Measurements from ENCODE around the gene LYZL2. TPM values are rescaled to one million over a fixed set of nuclear protein-coding genes. Genes with fewer than 3 reads are reported as not detected.
"Not testable (repeated sequence)": the region's sequence is repeated elsewhere in the genome, so short reads cannot be mapped to it uniquely, and the experiment has no call there.

The LYZL2 gene
- total RNA-seq (not detected), polyA plus RNA-seq (not detected), total RNA-seq (0 reads per million in 6 experiments)

GRCh38 chr10:30629653-30630052 is at the start of gene LYZL2:
LYZL2 (minus strand) TSS chr10:30629753; CDS start chr10:30626915, 2,838 bp downstream.
- ATAC-seq, result no peak
- H3K4me1 Mint-ChIP-seq, result no peaks in the 10 kb centered on the region
- POLR2A ChIA-PET, result no interaction called here

GRCh38 chr10:30677616-30678015 is 48.1 kb upstream of the LYZL2 start:
- H3K27ac Mint-ChIP-seq, ATAC-seq: not testable (repeated sequence)

More at GRCh38 chr10:30629653-30630052, at the start of gene LYZL2:
- Mint-ChIP-seq H3K27me3 (peaks cover 8 to 21% (median 11%) of the 10 kb centered on the region in 5 donors), H3K36me3 (no peaks in the 10 kb centered on the region), H3K4me3 (no peak within 1 kb of the TSS), H3K27ac (no peak within 1 kb of the TSS), H3K9me3 (no peaks in the 10 kb centered on the region)
- DNase-seq, result no peak

GRCh38 chr10:30677146-30677545 is 47.6 kb upstream of the LYZL2 start:
- H3K4me1 Mint-ChIP-seq, H3K36me3 Mint-ChIP-seq, H3K4me3 Mint-ChIP-seq, POLR2A ChIA-PET, DNase-seq, ATAC-seq, H3K27ac Mint-ChIP-seq: not testable (repeated sequence)
- Mint-ChIP-seq H3K27me3 (peaks cover 0 to 19% (median 6%) of the 10 kb centered on the region in 5 donors), H3K9me3 (peaks cover 0 to 20% (median 6%) of the 10 kb centered on the region in 9 donors)

More at GRCh38 chr10:30677616-30678015, 48.1 kb upstream of the LYZL2 start:
- POLR2A ChIA-PET, H3K4me3 Mint-ChIP-seq, DNase-seq, H3K4me1 Mint-ChIP-seq, H3K36me3 Mint-ChIP-seq: not testable (repeated sequence)
- H3K9me3 Mint-ChIP-seq, result peaks cover 0 to 20% (median 6%) of the 10 kb centered on the region in 9 donors
- peaks cover 1 to 19% (median 6%) of the 10 kb centered on the region in 5 donors for H3K27me3 Mint-ChIP-seq

GRCh38 chr10:30675791-30676718 is 46.5 kb upstream of the LYZL2 start:
- DNase-seq (no peak), ATAC-seq (no peak)
- H3K27ac Mint-ChIP-seq, result no peak overlapping the region
- peaks cover 0 to 1% (median 0%) of the 10 kb centered on the region in 4 donors for H3K4me1 Mint-ChIP-seq
- peaks cover 0 to 10% (median 1%) of the 10 kb centered on the region in 5 donors for H3K27me3 Mint-ChIP-seq
- H3K4me3 Mint-ChIP-seq, result no peak overlapping the region
- H3K36me3 Mint-ChIP-seq, result peaks cover 0 to 5% (median 0%) of the 10 kb centered on the region in 3 donors
- POLR2A ChIA-PET, result no interaction called here
- H3K9me3 Mint-ChIP-seq, result peaks cover 0 to 20% (median 6%) of the 10 kb centered on the region in 9 donors

- H3K4me3 Mint-ChIP-seq, result no peak overlapping the region
- H3K27ac Mint-ChIP-seq, result no peak overlapping the region
- no peak for DNase-seq
- ATAC-seq, result no peak
- POLR2A ChIA-PET, result no interaction called here
- H3K27me3 Mint-ChIP-seq, result peaks cover 0 to 11% (median 7%) of the 10 kb centered on the region in 5 donors
- H3K4me1 Mint-ChIP-seq, result peaks cover 0 to 8% (median 1%) of the 10 kb centered on the region in 4 donors
- peaks cover 0 to 5% (median 0%) of the 10 kb centered on the region in 3 donors for H3K36me3 Mint-ChIP-seq
- H3K9me3 Mint-ChIP-seq, result peaks cover 0 to 12% (median under 1%) of the 10 kb centered on the region in 9 donors
These were observed 45.2 kb upstream of the LYZL2 start for GRCh38 chr10:30674796-30675195.

GRCh38 chr10:30673262-30673661 is 43.7 kb upstream of the LYZL2 start:
- H3K36me3 Mint-ChIP-seq, ATAC-seq, H3K4me3 Mint-ChIP-seq, DNase-seq, H3K4me1 Mint-ChIP-seq, H3K27ac Mint-ChIP-seq, H3K9me3 Mint-ChIP-seq, POLR2A ChIA-PET: not testable (repeated sequence)
- peaks cover 0 to 13% (median 7%) of the 10 kb centered on the region in 5 donors for H3K27me3 Mint-ChIP-seq

- ATAC-seq, H3K27ac Mint-ChIP-seq, H3K4me1 Mint-ChIP-seq, DNase-seq, H3K4me3 Mint-ChIP-seq, H3K9me3 Mint-ChIP-seq, POLR2A ChIA-PET, H3K36me3 Mint-ChIP-seq: not testable (repeated sequence)
- H3K27me3 Mint-ChIP-seq, result peaks cover 0 to 15% (median 7%) of the 10 kb centered on the region in 5 donors
These were observed 42.8 kb upstream of the LYZL2 start for GRCh38 chr10:30672338-30672737.

GRCh38 chr10:30671026-30671616 is 41.6 kb upstream of the LYZL2 start:
- Mint-ChIP-seq H3K27me3 (peaks cover 0 to 16% (median 7%) of the 10 kb centered on the region in 5 donors), H3K27ac (peak overlapping the region in 2 of 10 donors; percentile 11 to 41), H3K4me3 (peak overlapping the region; percentile 39 to 75 (median 60)), H3K36me3 (no peaks in the 10 kb centered on the region), H3K9me3 (no peaks in the 10 kb centered on the region), H3K4me1 (peaks cover 0 to 8% (median 1%) of the 10 kb centered on the region in 4 donors)
- POLR2A ChIA-PET, result no interaction called here
- peak in 7 of 10 donors; percentile 20 to 56 (median 29) for DNase-seq
- ATAC-seq, result peak; percentile 56 to 67

GRCh38 chr10:30667982-30668381 is 38.4 kb upstream of the LYZL2 start:
- H3K4me3 Mint-ChIP-seq, DNase-seq, POLR2A ChIA-PET, H3K36me3 Mint-ChIP-seq, H3K27ac Mint-ChIP-seq, H3K9me3 Mint-ChIP-seq, ATAC-seq: not testable (repeated sequence)
- peaks cover 3 to 22% (median 11%) of the 10 kb centered on the region in 5 donors for H3K27me3 Mint-ChIP-seq
- H3K4me1 Mint-ChIP-seq, result peaks cover 0 to 12% (median 3%) of the 10 kb centered on the region in 4 donors

GRCh38 chr10:30663403-30663802 is 33.9 kb upstream of the LYZL2 start:
- H3K27ac Mint-ChIP-seq, ATAC-seq, POLR2A ChIA-PET, H3K9me3 Mint-ChIP-seq, DNase-seq, H3K4me3 Mint-ChIP-seq, H3K36me3 Mint-ChIP-seq: not testable (repeated sequence)
- Mint-ChIP-seq H3K27me3 (peaks cover 11 to 26% (median 14%) of the 10 kb centered on the region in 5 donors), H3K4me1 (peaks cover 0 to 13% (median 2%) of the 10 kb centered on the region in 4 donors)

GRCh38 chr10:30662814-30663213 is 33.3 kb upstream of the LYZL2 start:
- DNase-seq (no peak), ATAC-seq (no peak)
- peaks cover 0 to 13% (median 2%) of the 10 kb centered on the region in 4 donors for H3K4me1 Mint-ChIP-seq
- POLR2A ChIA-PET, result no interaction called here
- peaks cover 14 to 32% (median 18%) of the 10 kb centered on the region in 5 donors for H3K27me3 Mint-ChIP-seq
- no peaks in the 10 kb centered on the region for H3K36me3 Mint-ChIP-seq
- H3K4me3 Mint-ChIP-seq, result peak overlapping the region in 1 of 10 donors; percentile 8
- H3K27ac Mint-ChIP-seq, result no peak overlapping the region
- H3K9me3 Mint-ChIP-seq, result no peaks in the 10 kb centered on the region

GRCh38 chr10:30660314-30660713 is 30.8 kb upstream of the LYZL2 start:
- H3K27me3 Mint-ChIP-seq, result peaks cover 23 to 39% (median 26%) of the 10 kb centered on the region in 5 donors
- not testable (repeated sequence) for H3K4me3 Mint-ChIP-seq

GRCh38 chr10:30656233-30656632 is 26.7 kb upstream of the LYZL2 start:
- POLR2A ChIA-PET, result no interaction called here
- Mint-ChIP-seq H3K9me3 (peaks cover 0 to 1% (median 0%) of the 10 kb centered on the region in 9 donors), H3K4me1 (no peaks in the 10 kb centered on the region), H3K4me3 (no peak overlapping the region), H3K27me3 (peaks cover 24 to 43% (median 38%) of the 10 kb centered on the region in 5 donors), H3K27ac (no peak overlapping the region), H3K36me3 (no peaks in the 10 kb centered on the region)
- DNase-seq, result no peak
- no peak for ATAC-seq

More at GRCh38 chr10:30660314-30660713, 30.8 kb upstream of the LYZL2 start:
- H3K4me1 Mint-ChIP-seq, result peaks cover 0 to 13% (median 2%) of the 10 kb centered on the region in 4 donors
- H3K27ac Mint-ChIP-seq, H3K36me3 Mint-ChIP-seq, H3K9me3 Mint-ChIP-seq, POLR2A ChIA-PET, ATAC-seq, DNase-seq: not testable (repeated sequence)
